C4-2B (cell line): ENCODE data around the gene CLCF1.

Experiments
- CTCF ChIP-seq: fragments of 450-650 bp; conservative IDR thresholded peaks from 2 replicates; pipeline ENCODE4 v1.5.1; 2017; ENCODE audit warnings: mild to moderate bottlenecking
- ZFX ChIP-seq: fragments of 450-650 bp; IDR thresholded peaks from 2 replicates; pipeline ENCODE4 v1.6.1; 2017

- TF ChIP-seq CTCF (no peak), ZFX (no peak)
Measured at GRCh38 chr11:67366961-67367760, 6.2 kb downstream of the CLCF1 start.
